Neuronal stem cell (in vitro differentiated cells): ENCODE measurements around the gene ICAM2.

Experiments used
- DNase-seq: peaks from one replicate; pipeline ENCODE4 v3.0.0-alpha.2; 2013; ENCODE audit warnings: low spot score
- H2AFZ ChIP-seq: one replicate; pipeline ENCODE4 v1.6.1; 2013; ENCODE audit warnings: mild to moderate bottlenecking, low read length, inconsistent platforms
- H2AK5ac ChIP-seq: 2 replicates; pipeline ENCODE4 v1.6.1; 2013; ENCODE audit warnings: low read depth, mild to moderate bottlenecking, inconsistent platforms, low read length, moderate library complexity, mixed read lengths
- H2BK120ac ChIP-seq: 2 replicates; pipeline ENCODE4 v1.6.1; 2013; ENCODE audit warnings: low read depth, mild to moderate bottlenecking, inconsistent platforms, low read length, moderate library complexity, mixed read lengths
- H2BK12ac ChIP-seq: one replicate; pipeline ENCODE4 v1.6.1; 2013; ENCODE audit warnings: low read length, inconsistent platforms
- H2BK15ac ChIP-seq: 2 replicates; pipeline ENCODE4 v1.6.1; 2013; ENCODE audit warnings: mild to moderate bottlenecking, low read length, inconsistent platforms, mixed read lengths
- H2BK5ac ChIP-seq: one replicate; pipeline ENCODE4 v1.6.1; 2013; ENCODE audit warnings: inconsistent platforms, mild to moderate bottlenecking, low read length, moderate library complexity
- H3K14ac ChIP-seq: one replicate; pipeline ENCODE4 v1.6.1; 2013; ENCODE audit warnings: low read length, inconsistent platforms
- H3K18ac ChIP-seq: 2 replicates; pipeline ENCODE4 v1.6.1; 2013; ENCODE audit warnings: low read length, inconsistent platforms
- H3K23ac ChIP-seq: 2 replicates; pipeline ENCODE4 v1.6.1; 2013; ENCODE audit warnings: low read depth, mild to moderate bottlenecking, mixed read lengths, low read length, inconsistent platforms; ENCODE audit not compliant: poor library complexity
- H3K27ac ChIP-seq: replicated peaks from 3 replicates; pipeline ENCODE4 v1.5.1; 2013; ENCODE audit warnings: low read length, inconsistent platforms
- H3K27me3 ChIP-seq, 3 experiments: 2 replicates each; pipeline ENCODE4 v1.6.1; 2013; ENCODE audit warnings: low read length in 3 of 3, mild to moderate bottlenecking in 2 of 3, inconsistent platforms in 1 of 3, low read depth in 1 of 3, mixed read lengths in 1 of 3, moderate library complexity in 1 of 3; ENCODE audit not compliant: control insufficient read depth in 3 of 3, insufficient read depth in 3 of 3
- H3K36me3 ChIP-seq, 2 donors: replicated peaks in 1 of 2; 2 replicates each; pipeline ENCODE4 v1.6.1; 2013; ENCODE audit warnings: low read length in 2 of 2; ENCODE audit not compliant: control insufficient read depth in 2 of 2, insufficient read depth in 2 of 2
- H3K4ac ChIP-seq: 2 replicates; pipeline ENCODE4 v1.6.1; 2013; ENCODE audit warnings: inconsistent platforms, mild to moderate bottlenecking, low read length, moderate library complexity
- H3K4me1 ChIP-seq, 2 donors: 1 replicate in 1 of 2; 2 replicates in 1 of 2; pipeline ENCODE4 v1.6.1; 2013; ENCODE audit warnings: low read length in 2 of 2, low read depth in 1 of 2; ENCODE audit not compliant: control insufficient read depth in 2 of 2, insufficient read depth in 1 of 2
- H3K4me2 ChIP-seq: one replicate; pipeline ENCODE4 v1.6.1; 2013; ENCODE audit warnings: mild to moderate bottlenecking, low read length, inconsistent platforms; ENCODE audit not compliant: insufficient read depth, poor library complexity, severe bottlenecking
- H3K4me3 ChIP-seq, 2 donors: 2 replicates each; pipeline ENCODE4 v1.5.1; 2013; ENCODE audit warnings: low read length in 2 of 2, mild to moderate bottlenecking in 2 of 2, inconsistent platforms in 1 of 2, moderate library complexity in 1 of 2
- H3K79me1 ChIP-seq: one replicate; pipeline ENCODE4 v1.6.1; 2013; ENCODE audit warnings: low read depth, mild to moderate bottlenecking, inconsistent platforms, low read length, moderate library complexity
- H3K9ac ChIP-seq: one replicate; pipeline ENCODE4 v1.6.1; 2013; ENCODE audit warnings: mild to moderate bottlenecking, low read depth, low read length, inconsistent platforms; ENCODE audit not compliant: poor library complexity
- H3K9me3 ChIP-seq, 2 donors: replicated peaks in 1 of 2; 2 replicates each; pipeline versions ENCODE3 to v1.6.1; 2013; ENCODE audit warnings: low read length in 2 of 2, mild to moderate bottlenecking in 2 of 2, inconsistent platforms in 1 of 2, low read depth in 1 of 2, mixed read lengths in 1 of 2, moderate library complexity in 1 of 2; ENCODE audit not compliant: control insufficient read depth in 2 of 2, insufficient read depth in 1 of 2
- H4K8ac ChIP-seq: one replicate; pipeline ENCODE4 v1.6.1; 2013; ENCODE audit warnings: low read depth, mild to moderate bottlenecking, inconsistent platforms, low read length, moderate library complexity
- H4K91ac ChIP-seq: one replicate; pipeline ENCODE4 v1.6.1; 2013; ENCODE audit warnings: low read length, low read depth, mild to moderate bottlenecking, inconsistent platforms; ENCODE audit not compliant: poor library complexity
- WGBS, 2 donors: extraction: QIAGEN DNeasy Blood & Tissue Kit; methylation state at CpG; one replicate each; pipeline ENCODE4 v1.1.7; 2013; ENCODE audit warnings: missing lambda C conversion rate in 2 of 2, mixed read lengths in 1 of 2; ENCODE audit not compliant: insufficient read length in 2 of 2, insufficient replicate concordance in 1 of 2; ENCODE audit errors: extremely low coverage in 2 of 2; 5-methylcytosine and 5-hydroxymethylcytosine counted together

Gene ICAM2

DNA sequence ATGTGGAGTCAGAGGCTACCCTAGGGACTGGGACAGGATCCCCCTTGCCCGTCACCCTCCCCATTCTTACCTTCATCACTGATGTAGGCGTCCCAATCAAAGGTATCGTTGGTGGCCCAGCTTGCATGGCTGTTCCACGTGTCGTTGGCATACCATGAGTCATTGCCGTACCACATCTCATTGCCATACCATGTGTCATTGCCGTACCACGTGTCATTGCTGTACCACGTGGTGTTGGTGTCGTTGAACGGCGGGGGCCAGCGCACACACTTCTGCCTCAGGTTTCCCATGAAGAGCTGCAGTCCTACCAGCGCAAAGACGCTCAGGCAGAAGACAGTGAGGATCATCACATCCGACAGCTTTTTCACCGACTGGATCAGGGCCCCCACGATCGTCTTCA, 52.5 kb downstream of the ICAM2 start:
- DNase-seq: no peak
- Histone ChIP-seq H3K9me3 (peaks cover 0 to 2% of the 10 kb centered on the region in 2 donors), H3K79me1 (peaks cover 2% of the 10 kb centered on the region), H3K14ac (peak overlapping the region; percentile 25), H4K91ac (no peak overlapping the region), H3K4me3 (peak overlapping the region in 1 of 2 donors; percentile 23), H2AFZ (no peak overlapping the region), H2BK12ac (no peak overlapping the region), H3K4me1 (no peaks in the 10 kb centered on the region), H3K4ac (no peak overlapping the region), H3K18ac (peak overlapping the region; percentile 20), H2BK15ac (peak overlapping the region; percentile 3), H4K8ac (peak overlapping the region; percentile 75), H2BK5ac (no peak overlapping the region), H3K27ac (no peak overlapping the region), H2BK120ac (no peak overlapping the region), H3K9ac (no peak overlapping the region), H2AK5ac (peak overlapping the region; percentile 20), H3K36me3 (peaks cover 0 to 1% of the 10 kb centered on the region in 2 donors), H3K27me3 (peaks cover 0 to 5% (median 0%) of the 10 kb centered on the region in 3 experiments), H3K4me2 (no peak overlapping the region), H3K23ac (peak overlapping the region; percentile 16)
- no CpG with 5 or more reads among the region's 19 CpGs for WGBS, 2 donors

DNA sequence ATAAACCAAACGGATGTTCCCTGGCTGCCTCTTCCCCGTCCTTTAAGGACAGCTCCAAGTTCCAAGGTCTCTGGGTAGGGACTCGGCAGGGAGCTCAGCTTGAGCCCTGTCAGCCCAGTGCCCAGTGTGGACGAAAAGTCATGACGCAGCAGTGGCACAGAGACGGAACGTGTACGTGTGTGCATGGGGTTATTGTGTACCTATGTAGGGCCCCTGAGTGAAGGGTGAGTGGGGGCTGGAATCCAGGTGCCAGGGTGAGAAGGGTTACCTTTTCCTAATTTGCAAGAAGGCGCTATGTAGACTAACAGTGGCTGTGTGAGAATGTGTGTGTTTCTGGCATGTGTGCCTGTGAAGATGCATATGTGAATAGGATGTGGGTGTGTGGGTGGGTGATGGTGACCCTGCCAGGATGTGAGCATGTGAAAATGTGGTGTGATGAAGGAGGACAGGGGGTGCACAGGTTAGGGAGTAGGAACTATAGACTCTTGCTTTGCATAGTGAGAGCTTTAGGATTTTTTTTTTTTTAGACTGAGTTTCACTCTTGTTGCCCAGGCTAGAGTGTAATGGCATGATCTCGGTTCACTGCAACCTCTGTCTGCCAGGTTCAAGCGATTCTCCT, 53.7 kb downstream of the ICAM2 start:
- H2BK15ac ChIP-seq: no peak overlapping the region
- H3K27ac ChIP-seq: no peak overlapping the region
- no peak overlapping the region for H4K91ac ChIP-seq
- peak overlapping the region; percentile 5 for H3K18ac ChIP-seq
- H3K4me3 ChIP-seq: no peak overlapping the region
- H3K4me2 ChIP-seq: no peak overlapping the region
- H3K36me3 ChIP-seq: no peaks in the 10 kb centered on the region
- no peak overlapping the region for H2AFZ ChIP-seq
- no peak overlapping the region for H2BK5ac ChIP-seq
- H3K4me1 ChIP-seq: peaks cover 0 to 8% of the 10 kb centered on the region in 2 donors
- no peak overlapping the region for H3K4ac ChIP-seq
- H3K23ac ChIP-seq: no peak overlapping the region
- no CpG with 5 or more reads among the region's 11 CpGs for WGBS, 2 donors
- no peak overlapping the region for H2BK12ac ChIP-seq
- H3K9ac ChIP-seq: no peak overlapping the region
- H4K8ac ChIP-seq: no peak overlapping the region
- DNase-seq: no peak
- peaks cover under 1% of the 10 kb centered on the region for H3K79me1 ChIP-seq
- peak overlapping the region; percentile 22 for H3K14ac ChIP-seq
- H2AK5ac ChIP-seq: peak overlapping the region; percentile 11
- H3K9me3 ChIP-seq: peaks cover 0 to under 1% of the 10 kb centered on the region in 2 donors
- no peak overlapping the region for H2BK120ac ChIP-seq
- H3K27me3 ChIP-seq: peaks cover 0 to 12% (median 0%) of the 10 kb centered on the region in 3 experiments

DNA sequence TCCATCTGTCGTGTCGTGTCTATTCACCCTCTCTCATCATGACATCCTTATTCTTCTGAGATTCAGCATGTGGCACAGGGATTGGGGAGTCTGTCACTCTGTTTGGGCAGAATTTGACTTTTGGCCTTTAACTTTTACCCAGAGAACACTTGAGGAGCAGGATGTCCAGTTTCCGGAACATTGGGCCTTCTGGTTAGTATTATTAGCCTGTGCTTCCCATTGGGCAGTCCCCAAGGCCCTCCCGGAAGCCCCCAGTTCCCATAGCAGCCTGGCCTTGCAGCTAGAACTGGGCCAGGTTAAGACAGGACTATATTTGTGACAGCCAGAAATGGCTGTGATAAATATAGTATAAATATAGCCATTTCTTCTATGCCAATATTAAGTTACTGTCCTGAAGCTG, 57.3 kb downstream of the ICAM2 start:
- DNase-seq: no peak

DNA sequence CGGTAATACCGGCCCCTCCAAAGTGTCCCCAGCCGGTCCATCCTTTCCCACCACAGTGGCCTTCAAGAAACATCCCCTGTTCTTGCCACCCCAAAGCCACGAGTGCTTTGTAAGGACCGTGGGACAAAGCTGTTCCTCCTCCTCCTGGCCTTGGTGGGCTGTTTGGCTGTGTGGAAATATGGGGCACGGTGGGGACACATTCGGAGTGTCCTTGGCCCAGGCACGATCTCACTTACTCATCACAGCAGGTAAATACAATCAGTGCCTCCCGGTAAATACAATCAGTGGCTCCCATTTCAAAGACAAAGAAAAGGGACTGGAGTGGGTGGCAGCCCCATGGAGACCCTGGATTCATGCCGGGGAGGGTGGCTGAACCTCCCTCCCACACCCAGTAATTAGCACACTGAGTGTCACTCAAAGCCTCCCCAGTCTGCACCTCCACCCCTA, 58.1 kb downstream of the ICAM2 start:
- H3K4me1 ChIP-seq: peaks cover 0 to 25% of the 10 kb centered on the region in 2 donors
- H3K4me3 ChIP-seq: peak overlapping the region in 1 of 2 donors; percentile 32
- no peak overlapping the region for H2BK15ac ChIP-seq
- H3K9ac ChIP-seq: no peak overlapping the region
- no peak overlapping the region for H4K8ac ChIP-seq
- DNase-seq: no peak
- no peak overlapping the region for H3K4ac ChIP-seq
- H3K18ac ChIP-seq: peak overlapping the region; percentile 86
- H2BK12ac ChIP-seq: no peak overlapping the region
- peaks cover 0 to 31% (median 0%) of the 10 kb centered on the region in 3 experiments for H3K27me3 ChIP-seq
- no peak overlapping the region for H4K91ac ChIP-seq
- no peaks in the 10 kb centered on the region for H3K36me3 ChIP-seq
- H3K14ac ChIP-seq: no peak overlapping the region
- peak overlapping the region; percentile 50 for H3K27ac ChIP-seq
- peak overlapping the region; percentile 19 for H3K4me2 ChIP-seq
- no peak overlapping the region for H3K23ac ChIP-seq
- no CpG with 5 or more reads among the region's 10 CpGs for WGBS, 2 donors
- H2BK5ac ChIP-seq: peak overlapping the region; percentile 84
- H2AK5ac ChIP-seq: peak overlapping the region; percentile 64
- peak overlapping the region; percentile 2 for H2BK120ac ChIP-seq
- no peaks in the 10 kb centered on the region for H3K9me3 ChIP-seq
- no peaks in the 10 kb centered on the region for H3K79me1 ChIP-seq
- no peak overlapping the region for H2AFZ ChIP-seq

More for the DNA sequence above, 57.3 kb downstream of the ICAM2 start:
- no peak overlapping the region for H3K14ac ChIP-seq
- peaks cover 0 to 25% of the 10 kb centered on the region in 2 donors for H3K4me1 ChIP-seq
- peak overlapping the region; percentile 94 for H2AK5ac ChIP-seq
- no peak overlapping the region for H3K23ac ChIP-seq
- peak overlapping the region; percentile 95 for H2BK15ac ChIP-seq
- H3K4me2 ChIP-seq: no peak overlapping the region
- H2AFZ ChIP-seq: no peak overlapping the region
- peaks cover 0 to 31% (median 0%) of the 10 kb centered on the region in 3 experiments for H3K27me3 ChIP-seq
- no CpG with 5 or more reads among the region's 4 CpGs for WGBS, 2 donors
- H2BK120ac ChIP-seq: no peak overlapping the region
- no peak overlapping the region for H3K18ac ChIP-seq
- no peak overlapping the region for H3K4ac ChIP-seq
- H3K9me3 ChIP-seq: no peaks in the 10 kb centered on the region
- H3K27ac ChIP-seq: no peak overlapping the region
- peak overlapping the region; percentile 64 for H2BK12ac ChIP-seq
- H3K36me3 ChIP-seq: no peaks in the 10 kb centered on the region
- H3K4me3 ChIP-seq: no peak overlapping the region
- no peak overlapping the region for H4K8ac ChIP-seq
- no peak overlapping the region for H3K9ac ChIP-seq
- H3K79me1 ChIP-seq: no peaks in the 10 kb centered on the region
- H4K91ac ChIP-seq: no peak overlapping the region
- H2BK5ac ChIP-seq: peak overlapping the region; percentile 6
